ENCODE data around the gene PROK1.

Gene PROK1

DNA sequence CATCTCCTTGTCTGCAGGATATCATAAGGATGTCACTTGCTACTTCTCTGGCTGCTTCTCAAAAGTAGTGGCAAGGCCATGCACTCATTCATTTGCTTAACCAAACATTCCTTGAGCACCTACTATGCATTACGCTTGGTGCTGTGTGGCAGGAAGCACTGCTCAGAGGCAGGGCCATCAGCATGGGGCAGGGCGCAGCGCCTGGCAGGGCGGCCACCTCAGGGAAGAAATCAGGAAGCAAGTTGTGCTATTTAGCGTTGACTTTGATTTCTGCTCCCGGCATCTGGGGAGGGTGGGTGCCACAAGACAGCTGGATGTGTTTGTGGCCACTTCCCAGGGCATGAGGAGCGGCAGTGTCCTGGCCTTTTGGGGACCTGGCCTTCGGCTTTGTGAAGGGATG lies 27.9 kb downstream of the PROK1 start:
- Histone ChIP-seq H3K27ac (ENCODE audit: low read depth, low read length, severe bottlenecking) (no peak overlapping the region), H3K36me3 (ENCODE audit: control insufficient read depth, insufficient read depth, low read length) (no peaks in the 10 kb centered on the region), H3K4me1 (ENCODE audit: control insufficient read depth, insufficient read depth, low read length, poor library complexity, severe bottlenecking) (peaks cover 30% of the 10 kb centered on the region), H3K4me3 (ENCODE audit: extremely low read depth, insufficient read depth, low read length, poor library complexity, severe bottlenecking) (no peak overlapping the region), H3K9me3 (ENCODE audit: control insufficient read depth, low read length) (no peaks in the 10 kb centered on the region)
- WGBS, 2 experiments (ENCODE audit: insufficient coverage in 2 of 2) = 86 to 95% methylated on average over 5 to 8 of the region's 8 CpGs

DNA sequence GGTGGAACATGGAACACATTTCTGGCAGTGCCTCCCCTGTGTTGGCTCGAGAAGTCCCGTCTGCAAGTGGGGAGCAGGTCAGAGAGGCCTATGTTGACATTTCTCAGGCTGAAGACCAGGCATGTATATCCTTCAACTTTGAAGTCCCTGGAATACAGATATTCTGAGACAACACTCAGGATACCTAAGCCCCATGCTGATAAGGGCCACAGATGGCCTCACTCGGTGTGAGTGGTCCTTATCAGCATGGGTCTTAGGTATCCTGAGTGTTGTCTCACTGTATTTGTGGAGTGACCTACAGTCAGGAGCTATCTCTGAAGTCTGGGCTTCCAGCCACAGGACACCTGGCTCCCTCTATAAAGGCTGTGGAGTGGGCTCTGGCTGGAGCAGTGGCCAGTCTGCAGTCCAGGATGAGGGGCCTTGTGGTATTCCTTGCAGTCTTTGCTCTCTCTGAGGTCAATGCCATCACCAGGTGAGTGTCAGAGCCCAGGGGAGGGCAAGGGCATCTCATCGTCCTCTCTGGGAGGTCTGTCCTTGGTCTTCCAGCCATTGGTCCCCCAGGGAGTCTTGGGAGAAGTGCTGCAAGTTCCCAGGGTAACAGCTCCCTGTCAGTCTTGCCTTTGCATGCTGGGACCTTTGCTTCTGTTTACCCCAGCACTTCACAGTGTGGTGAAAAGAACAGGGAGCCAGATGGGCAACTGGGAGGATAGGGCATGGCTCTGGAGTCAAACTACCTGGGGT lies 29.6 kb downstream of the PROK1 start:
- WGBS, 2 experiments (ENCODE audit: insufficient coverage in 2 of 2) = 71 to 81% methylated on average over 3 to 4 of the region's 4 CpGs
- Histone ChIP-seq H3K4me1 (ENCODE audit: control insufficient read depth, insufficient read depth, low read length, poor library complexity, severe bottlenecking) (peaks cover 30% of the 10 kb centered on the region), H3K9me3 (ENCODE audit: control insufficient read depth, low read length) (no peaks in the 10 kb centered on the region), H3K27ac (ENCODE audit: low read depth, low read length, severe bottlenecking) (no peak overlapping the region), H3K36me3 (ENCODE audit: control insufficient read depth, insufficient read depth, low read length) (no peaks in the 10 kb centered on the region), H3K4me3 (ENCODE audit: extremely low read depth, insufficient read depth, low read length, poor library complexity, severe bottlenecking) (no peak overlapping the region)

DNA sequence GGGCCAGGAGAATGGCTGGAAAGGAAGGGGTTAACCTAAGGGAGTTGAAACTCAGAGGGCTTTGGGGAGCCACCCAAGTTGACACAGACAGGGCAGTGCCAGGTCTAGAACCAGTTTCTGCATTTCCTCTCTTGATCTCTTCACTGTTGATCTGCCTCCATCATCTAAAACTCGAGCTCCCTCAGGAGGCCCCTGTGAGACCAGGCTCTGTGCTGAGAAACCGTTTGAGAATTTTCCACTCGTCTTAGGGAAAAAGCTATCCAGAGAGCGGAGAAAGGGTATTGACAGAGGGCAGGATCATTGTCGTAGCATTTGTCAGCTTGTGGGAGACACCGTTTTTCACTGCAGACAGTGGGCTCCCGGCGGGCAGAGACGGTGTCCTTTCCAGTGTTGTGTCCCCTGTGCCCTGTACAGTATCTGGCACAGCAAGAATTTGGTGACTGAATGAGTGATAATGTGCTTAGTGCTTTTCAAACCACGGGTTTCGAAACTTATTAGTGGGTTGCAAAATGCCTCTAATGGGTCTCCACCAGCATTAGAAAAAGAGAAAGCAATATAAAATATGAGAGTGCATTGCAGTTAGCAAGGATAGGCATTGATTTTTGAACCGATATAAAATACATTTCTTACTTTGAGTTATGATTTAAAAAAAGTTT lies 31.1 kb downstream of the PROK1 start:
- peaks cover 24% of the 10 kb centered on the region for H3K4me1 ChIP-seq (ENCODE audit: control insufficient read depth, insufficient read depth, low read length, poor library complexity, severe bottlenecking)
- 72 to 82% methylated on average over 6 to 11 of the region's 12 CpGs for WGBS, 2 experiments (ENCODE audit: insufficient coverage in 2 of 2)
- no peak overlapping the region for H3K4me3 ChIP-seq (ENCODE audit: extremely low read depth, insufficient read depth, low read length, poor library complexity, severe bottlenecking)

DNA sequence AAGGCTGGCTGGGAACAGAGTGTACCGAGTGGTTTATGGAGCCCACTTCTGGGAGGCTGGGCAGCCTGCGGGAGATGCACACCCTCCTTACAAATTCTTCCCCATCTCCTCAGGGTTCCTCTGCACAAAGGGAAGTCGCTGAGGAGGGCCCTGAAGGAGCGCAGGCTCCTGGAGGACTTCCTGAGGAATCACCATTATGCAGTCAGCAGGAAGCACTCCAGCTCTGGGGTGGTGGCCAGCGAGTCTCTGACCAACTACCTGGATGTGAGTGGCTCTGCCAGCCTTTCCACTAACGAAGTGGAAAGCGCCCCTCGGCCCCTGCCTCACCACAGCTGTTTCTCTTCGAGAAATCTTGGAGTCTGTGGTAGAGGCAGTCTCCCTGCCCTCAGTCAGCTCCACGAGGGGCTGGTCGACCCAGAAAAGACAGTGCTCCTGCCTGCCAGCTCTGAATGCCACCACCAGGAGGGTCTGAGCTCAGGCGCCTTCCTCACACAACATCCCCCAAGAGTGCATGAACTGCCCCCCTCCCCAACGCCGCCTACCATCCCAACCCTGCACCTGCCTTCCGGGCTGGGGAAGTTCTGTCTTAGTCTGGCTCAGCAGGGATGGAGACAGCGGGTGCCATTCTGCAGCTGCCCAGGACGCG lies 31.8 kb downstream of the PROK1 start:
- Histone ChIP-seq H3K36me3 (ENCODE audit: control insufficient read depth, insufficient read depth, low read length) (no peaks in the 10 kb centered on the region), H3K27ac (ENCODE audit: low read depth, low read length, severe bottlenecking) (no peak overlapping the region), H3K4me1 (ENCODE audit: control insufficient read depth, insufficient read depth, low read length, poor library complexity, severe bottlenecking) (peaks cover 21% of the 10 kb centered on the region), H3K4me3 (ENCODE audit: extremely low read depth, insufficient read depth, low read length, poor library complexity, severe bottlenecking) (no peak overlapping the region), H3K9me3 (ENCODE audit: control insufficient read depth, low read length) (no peaks in the 10 kb centered on the region)
- WGBS, 2 experiments (ENCODE audit: insufficient coverage in 2 of 2) = 60 to 65% methylated on average over 11 to 12 of the region's 18 CpGs

More for the DNA sequence above, 31.1 kb downstream of the PROK1 start:
- Histone ChIP-seq H3K27ac (ENCODE audit: low read depth, low read length, severe bottlenecking) (no peak overlapping the region), H3K36me3 (ENCODE audit: control insufficient read depth, insufficient read depth, low read length) (no peaks in the 10 kb centered on the region), H3K9me3 (ENCODE audit: control insufficient read depth, low read length) (no peaks in the 10 kb centered on the region)

DNA sequence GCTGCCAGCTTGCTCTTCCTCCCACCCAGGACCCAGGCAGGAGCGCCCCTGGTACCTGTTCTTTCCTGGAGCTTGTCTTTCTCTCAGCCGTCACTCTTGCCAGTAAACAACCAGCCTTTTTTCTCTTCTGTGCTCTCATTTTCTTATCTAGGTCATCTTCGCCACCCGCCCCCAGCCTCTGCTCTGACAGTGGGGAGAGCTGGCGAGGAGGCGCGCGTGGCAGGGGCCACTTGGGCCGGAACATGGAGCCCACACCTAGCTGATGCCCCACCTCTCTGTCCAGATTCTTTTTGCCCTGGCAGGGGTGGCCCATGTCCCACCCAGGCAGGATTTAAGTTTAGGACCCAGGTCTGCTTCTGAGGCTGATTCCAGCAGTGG lies 32.3 kb downstream of the PROK1 start:
- H3K27ac ChIP-seq (ENCODE audit: low read depth, low read length, severe bottlenecking) = no peak overlapping the region
- no peaks in the 10 kb centered on the region for H3K36me3 ChIP-seq (ENCODE audit: control insufficient read depth, insufficient read depth, low read length)
- no peaks in the 10 kb centered on the region for H3K9me3 ChIP-seq (ENCODE audit: control insufficient read depth, low read length)
- H3K4me1 ChIP-seq (ENCODE audit: control insufficient read depth, insufficient read depth, low read length, poor library complexity, severe bottlenecking) = peaks cover 20% of the 10 kb centered on the region
- 92% methylated on average over 2 to 9 of the region's 9 CpGs for WGBS, 2 experiments (ENCODE audit: insufficient coverage in 2 of 2)
- H3K4me3 ChIP-seq (ENCODE audit: extremely low read depth, insufficient read depth, low read length, poor library complexity, severe bottlenecking) = no peak overlapping the region

DNA sequence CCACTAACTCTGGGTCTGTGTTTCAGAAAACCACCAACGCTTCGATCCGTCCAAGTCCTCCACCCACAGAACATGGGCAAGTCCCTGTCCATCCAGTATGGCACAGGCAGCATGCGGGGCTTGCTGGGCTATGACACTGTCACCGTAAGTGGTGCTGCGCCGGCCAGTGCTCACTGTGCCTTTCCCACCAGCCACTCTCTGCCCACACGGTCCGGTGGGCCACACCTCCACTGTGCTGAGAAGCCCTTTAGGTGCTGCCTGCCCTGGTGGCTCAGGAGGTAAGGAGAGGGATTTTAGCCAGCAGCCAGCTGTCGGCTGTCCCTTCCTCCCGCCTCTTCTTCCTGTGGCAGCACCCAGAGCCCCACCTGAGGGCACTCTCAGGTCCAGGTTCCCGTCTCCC lies 33.9 kb downstream of the PROK1 start:
- WGBS, 2 experiments (ENCODE audit: insufficient coverage in 2 of 2) = 86 to 94% methylated on average over 6 to 12 of the region's 12 CpGs

DNA sequence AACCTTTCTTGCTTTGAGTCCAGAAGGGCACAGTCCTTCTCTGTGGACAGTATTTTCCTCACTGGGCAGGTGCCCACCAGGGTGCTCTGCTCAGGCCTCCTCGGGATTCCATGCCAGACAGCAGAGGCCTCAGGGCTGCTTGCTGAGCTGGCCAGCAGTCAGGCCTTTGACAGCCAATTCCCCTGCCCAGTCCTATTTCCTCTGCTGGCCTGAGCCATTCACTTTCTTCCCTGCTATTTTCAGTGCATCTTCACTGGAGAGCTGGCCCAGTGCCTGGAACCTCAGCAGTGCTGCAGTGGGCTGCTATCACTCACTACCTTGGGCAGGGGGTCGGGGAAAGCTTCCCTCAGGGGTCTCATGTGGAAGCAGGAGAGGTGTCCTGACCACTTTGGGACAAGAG lies 34.8 kb downstream of the PROK1 start:
- H3K36me3 ChIP-seq (ENCODE audit: control insufficient read depth, insufficient read depth, low read length) = no peaks in the 10 kb centered on the region
- H3K27ac ChIP-seq (ENCODE audit: low read depth, low read length, severe bottlenecking) = no peak overlapping the region
- no peaks in the 10 kb centered on the region for H3K9me3 ChIP-seq (ENCODE audit: control insufficient read depth, low read length)
- 67 to 78% methylated on average over 1 of the region's 2 CpGs for WGBS, 2 experiments (ENCODE audit: insufficient coverage in 2 of 2)
- H3K4me1 ChIP-seq (ENCODE audit: control insufficient read depth, insufficient read depth, low read length, poor library complexity, severe bottlenecking) = peaks cover 16% of the 10 kb centered on the region
- no peak overlapping the region for H3K4me3 ChIP-seq (ENCODE audit: extremely low read depth, insufficient read depth, low read length, poor library complexity, severe bottlenecking)

More for the DNA sequence above, 33.9 kb downstream of the PROK1 start:
- Histone ChIP-seq H3K4me1 (ENCODE audit: control insufficient read depth, insufficient read depth, low read length, poor library complexity, severe bottlenecking) (peaks cover 16% of the 10 kb centered on the region), H3K36me3 (ENCODE audit: control insufficient read depth, insufficient read depth, low read length) (no peaks in the 10 kb centered on the region), H3K9me3 (ENCODE audit: control insufficient read depth, low read length) (no peaks in the 10 kb centered on the region), H3K4me3 (ENCODE audit: extremely low read depth, insufficient read depth, low read length, poor library complexity, severe bottlenecking) (no peak overlapping the region), H3K27ac (ENCODE audit: low read depth, low read length, severe bottlenecking) (no peak overlapping the region)

DNA sequence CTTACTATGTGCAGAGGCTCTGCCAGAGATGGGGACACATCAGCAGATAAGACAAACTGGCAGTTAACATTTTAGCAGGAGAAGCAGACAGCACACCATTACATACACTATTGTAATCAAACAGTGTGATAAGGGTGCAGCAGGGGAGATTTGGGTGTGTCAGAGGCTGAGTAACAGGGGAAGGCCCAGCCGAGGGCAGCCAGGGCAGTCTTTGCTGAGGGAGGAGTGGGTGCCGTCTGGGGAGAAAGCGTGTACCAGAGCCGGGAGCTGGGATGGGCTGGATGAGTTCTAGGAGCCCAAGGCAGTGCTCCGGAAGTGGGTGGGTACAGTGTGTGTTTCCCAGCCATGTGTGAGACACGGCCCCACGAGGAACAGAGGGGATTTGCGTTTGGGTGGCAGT lies 36.8 kb downstream of the PROK1 start:
- Histone ChIP-seq H3K9me3 (ENCODE audit: control insufficient read depth, low read length) (no peaks in the 10 kb centered on the region), H3K36me3 (ENCODE audit: control insufficient read depth, insufficient read depth, low read length) (no peaks in the 10 kb centered on the region), H3K4me3 (ENCODE audit: extremely low read depth, insufficient read depth, low read length, poor library complexity, severe bottlenecking) (no peak overlapping the region), H3K27ac (ENCODE audit: low read depth, low read length, severe bottlenecking) (no peak overlapping the region), H3K4me1 (ENCODE audit: control insufficient read depth, insufficient read depth, low read length, poor library complexity, severe bottlenecking) (peaks cover 7% of the 10 kb centered on the region)
- 76 to 84% methylated on average over 7 to 8 of the region's 8 CpGs for WGBS, 2 experiments (ENCODE audit: insufficient coverage in 2 of 2)

DNA sequence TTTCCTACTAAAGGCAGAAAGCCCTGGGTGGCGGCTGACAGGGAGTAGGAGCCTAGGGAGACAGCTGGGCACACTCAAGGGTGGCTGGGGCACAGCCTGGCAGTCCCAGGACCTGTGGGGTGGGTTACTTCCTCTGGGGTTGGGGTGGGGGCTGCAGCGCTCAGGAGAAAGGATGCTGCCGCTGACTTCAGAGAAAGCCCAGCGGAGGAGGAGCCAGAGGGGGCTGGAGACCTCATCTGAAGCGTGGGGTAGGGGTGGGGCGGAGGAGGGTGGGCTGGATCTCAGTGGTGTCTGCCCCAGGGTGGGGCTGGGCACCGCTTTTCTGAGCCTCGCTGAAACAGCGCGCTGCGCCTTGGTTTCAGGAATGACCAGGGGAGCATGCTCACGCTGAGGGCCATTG lies 37.2 kb downstream of the PROK1 start:
- WGBS, 2 experiments (ENCODE audit: insufficient coverage in 2 of 2) = 89 to 92% methylated on average over 9 to 12 of the region's 12 CpGs
- H3K4me1 ChIP-seq (ENCODE audit: control insufficient read depth, insufficient read depth, low read length, poor library complexity, severe bottlenecking) = peaks cover 4% of the 10 kb centered on the region
- H3K36me3 ChIP-seq (ENCODE audit: control insufficient read depth, insufficient read depth, low read length) = no peaks in the 10 kb centered on the region
- H3K4me3 ChIP-seq (ENCODE audit: extremely low read depth, insufficient read depth, low read length, poor library complexity, severe bottlenecking) = no peak overlapping the region
- H3K27ac ChIP-seq (ENCODE audit: low read depth, low read length, severe bottlenecking) = no peak overlapping the region
- H3K9me3 ChIP-seq (ENCODE audit: control insufficient read depth, low read length) = no peaks in the 10 kb centered on the region

DNA sequence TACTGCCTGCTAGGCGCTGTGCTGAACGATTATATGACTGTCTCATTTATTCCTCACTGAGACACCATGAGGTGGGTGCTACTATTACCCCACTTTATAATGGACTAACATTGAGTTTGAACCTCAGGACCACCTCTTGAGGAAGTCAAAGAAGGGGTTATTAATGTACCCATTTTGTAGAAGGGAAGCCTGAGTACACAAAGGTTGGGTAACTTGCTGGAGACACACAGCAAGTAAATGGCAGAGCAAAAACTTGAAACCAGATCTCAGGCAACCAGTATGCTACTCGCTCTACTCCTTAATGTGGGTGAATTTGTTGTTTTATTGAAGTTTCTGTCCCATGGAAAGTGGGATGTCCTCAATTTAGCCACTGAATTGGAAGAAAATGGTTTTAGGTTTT lies 37.9 kb downstream of the PROK1 start:
- Histone ChIP-seq H3K4me3 (ENCODE audit: extremely low read depth, insufficient read depth, low read length, poor library complexity, severe bottlenecking) (no peak overlapping the region), H3K9me3 (ENCODE audit: control insufficient read depth, low read length) (no peaks in the 10 kb centered on the region), H3K27ac (ENCODE audit: low read depth, low read length, severe bottlenecking) (no peak overlapping the region), H3K4me1 (ENCODE audit: control insufficient read depth, insufficient read depth, low read length, poor library complexity, severe bottlenecking) (peaks cover 4% of the 10 kb centered on the region), H3K36me3 (ENCODE audit: control insufficient read depth, insufficient read depth, low read length) (no peaks in the 10 kb centered on the region)
- 67% methylated on average over 3 of the region's 3 CpGs; no CpG with 5 or more reads in 1 of the 2 experiments for WGBS, 2 experiments (ENCODE audit: insufficient coverage in 2 of 2)

DNA sequence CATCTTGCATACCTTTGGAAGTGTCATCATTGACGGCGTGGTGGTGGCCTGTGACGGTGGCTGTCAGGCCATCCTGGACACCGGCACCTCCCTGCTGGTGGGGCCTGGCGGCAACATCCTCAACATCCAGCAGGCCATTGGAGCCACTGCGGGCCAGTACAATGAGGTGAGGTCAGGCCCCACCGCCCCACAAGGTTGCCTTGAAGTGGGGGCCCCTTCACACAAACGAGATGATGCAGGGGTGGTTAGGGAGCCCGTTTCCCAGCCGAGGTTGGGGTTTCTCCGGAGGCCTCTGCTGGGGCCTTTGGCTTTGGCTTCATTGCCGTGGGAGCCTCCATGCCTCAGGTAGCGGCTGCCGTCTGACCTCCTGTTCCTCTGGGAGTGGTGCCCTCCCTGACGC lies 38.5 kb downstream of the PROK1 start:
- WGBS, 2 experiments (ENCODE audit: insufficient coverage in 2 of 2) = 94 to 95% methylated on average over 15 of the region's 15 CpGs
- Histone ChIP-seq H3K4me1 (ENCODE audit: control insufficient read depth, insufficient read depth, low read length, poor library complexity, severe bottlenecking) (peaks cover 4% of the 10 kb centered on the region), H3K36me3 (ENCODE audit: control insufficient read depth, insufficient read depth, low read length) (no peaks in the 10 kb centered on the region)

More for the DNA sequence above, 38.5 kb downstream of the PROK1 start:
- Histone ChIP-seq H3K27ac (ENCODE audit: low read depth, low read length, severe bottlenecking) (no peak overlapping the region), H3K9me3 (ENCODE audit: control insufficient read depth, low read length) (no peaks in the 10 kb centered on the region), H3K4me3 (ENCODE audit: extremely low read depth, insufficient read depth, low read length, poor library complexity, severe bottlenecking) (no peak overlapping the region)
